DMS 273 treated with DMSO at 0.1 percent for 48 hours (cell line): ENCODE results near the gene MFSD12.
"Not testable (repeated sequence)": the region's sequence is repeated elsewhere in the genome, so short reads cannot be mapped to it uniquely, and the experiment has no call there.

Source experiments
- DNase-seq: peaks from one replicate; lab custom pipeline; 2025; lab: John Stamatoyannopoulos, UW

The MFSD12 gene

DNA sequence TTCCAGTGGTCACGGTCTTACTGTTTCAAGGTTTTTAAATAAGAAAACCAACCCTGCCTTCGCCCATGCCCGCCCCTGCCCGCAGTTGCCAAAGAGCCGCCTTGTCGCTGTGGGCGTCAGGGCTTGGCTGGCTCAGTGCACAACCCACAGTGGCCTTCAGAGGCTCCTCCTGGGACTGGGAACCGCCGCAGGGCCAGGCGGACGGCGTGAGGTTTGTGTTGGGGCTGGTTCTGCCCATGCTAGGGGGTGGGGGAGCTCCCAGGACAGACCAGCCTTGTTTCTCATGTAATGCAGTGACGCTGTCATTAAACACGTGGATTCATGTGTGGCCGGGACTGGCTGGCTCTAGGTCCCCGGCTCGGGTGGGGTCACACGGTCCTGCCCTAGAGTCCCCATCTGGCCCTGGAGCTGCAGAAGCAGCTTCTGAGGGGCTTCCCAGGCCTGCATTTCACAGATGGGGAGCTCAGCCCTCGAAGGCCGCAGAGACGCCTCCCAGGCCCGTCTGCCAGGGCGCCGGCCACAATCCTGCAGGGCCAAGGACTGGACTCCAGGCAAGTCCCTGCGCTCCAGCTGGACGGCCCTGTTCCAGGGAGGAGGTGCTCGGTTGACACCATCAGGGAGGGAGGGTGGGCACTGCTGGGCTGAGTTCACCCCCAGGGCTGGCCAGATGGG is 20.8 kb downstream of the MFSD12 start:
- DNase-seq = no peak

GRCh38 chr19:3535981-3536380 is 21.4 kb downstream of the MFSD12 start:
- DNase-seq = no peak

- DNase-seq = no peak
Observed at GRCh38 chr19:3535563-3535965, 21.8 kb downstream of the MFSD12 start.

DNA sequence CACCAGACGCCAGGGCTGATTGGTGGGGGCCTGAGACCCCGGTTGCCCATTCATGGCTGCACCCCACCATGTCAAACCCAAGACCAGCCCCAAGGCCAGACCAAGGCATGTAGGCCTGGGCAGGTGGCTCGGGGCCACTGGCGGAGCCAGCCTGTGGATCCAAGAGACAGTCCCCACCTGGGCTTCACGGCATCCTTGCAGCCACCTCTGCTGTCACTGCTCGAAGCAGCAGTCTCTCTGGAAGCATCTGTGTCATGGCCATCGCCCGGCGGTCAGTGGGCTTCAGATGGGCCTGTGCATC is 22.2 kb downstream of the MFSD12 start:
- no peak for DNase-seq

- DNase-seq = no peak
Observed at GRCh38 chr19:3534375-3535234, 22.8 kb downstream of the MFSD12 start.

DNA sequence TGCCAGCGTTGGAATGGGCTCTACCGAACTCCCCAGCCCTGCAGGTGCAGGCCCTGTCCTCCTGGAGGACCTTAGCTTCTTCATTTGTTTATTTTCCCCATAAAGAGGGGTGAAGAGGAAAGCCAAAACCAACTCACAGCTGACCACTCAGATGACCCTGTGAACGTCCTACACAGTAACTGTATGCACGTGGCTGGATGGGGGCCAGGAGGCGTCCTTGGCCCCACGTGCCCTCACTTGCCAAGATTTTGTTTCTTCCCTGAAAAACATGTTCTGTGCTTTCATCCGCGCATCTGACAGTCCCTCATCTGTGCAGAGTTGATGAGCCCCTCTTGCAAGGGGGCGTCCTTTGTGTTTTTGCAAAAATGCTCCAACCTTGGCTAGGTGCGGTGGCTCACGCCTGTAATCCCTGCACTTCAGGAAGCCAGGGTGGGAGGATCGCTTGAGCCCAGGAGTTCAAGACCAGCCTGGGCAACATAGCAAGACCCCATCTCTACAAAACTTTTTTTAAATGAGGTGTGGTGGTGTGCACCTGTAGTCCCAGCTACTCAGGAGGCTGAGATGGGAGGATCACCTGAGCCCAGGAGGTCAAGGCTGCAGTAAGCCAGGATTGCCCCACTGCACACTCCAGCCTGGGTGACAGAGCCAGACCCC is 23.7 kb downstream of the MFSD12 start:
- DNase-seq = no peak

DNA sequence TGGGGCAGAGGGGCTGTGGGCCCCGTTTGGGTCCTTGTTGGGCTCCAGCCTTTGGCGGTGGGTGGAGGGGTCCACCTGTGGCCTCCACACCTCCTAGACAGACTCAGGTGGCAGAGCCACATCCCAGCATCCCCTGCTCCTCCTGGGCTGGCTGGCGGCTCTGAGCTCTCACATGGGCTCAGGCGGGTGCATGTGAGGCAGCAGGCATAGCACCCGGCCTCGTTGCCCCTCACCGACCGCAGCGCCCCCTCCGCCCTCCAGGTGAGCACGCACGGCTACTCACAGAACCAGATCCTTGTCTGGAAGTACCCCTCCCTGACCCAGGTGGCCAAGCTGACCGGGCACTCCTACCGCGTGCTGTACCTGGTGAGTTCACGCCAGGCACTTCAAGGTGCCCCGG is 24.4 kb downstream of the MFSD12 start:
- DNase-seq = no peak

GRCh38 chr19:3532154-3532786 is 25.1 kb downstream of the MFSD12 start:
- DNase-seq = no peak

DNA sequence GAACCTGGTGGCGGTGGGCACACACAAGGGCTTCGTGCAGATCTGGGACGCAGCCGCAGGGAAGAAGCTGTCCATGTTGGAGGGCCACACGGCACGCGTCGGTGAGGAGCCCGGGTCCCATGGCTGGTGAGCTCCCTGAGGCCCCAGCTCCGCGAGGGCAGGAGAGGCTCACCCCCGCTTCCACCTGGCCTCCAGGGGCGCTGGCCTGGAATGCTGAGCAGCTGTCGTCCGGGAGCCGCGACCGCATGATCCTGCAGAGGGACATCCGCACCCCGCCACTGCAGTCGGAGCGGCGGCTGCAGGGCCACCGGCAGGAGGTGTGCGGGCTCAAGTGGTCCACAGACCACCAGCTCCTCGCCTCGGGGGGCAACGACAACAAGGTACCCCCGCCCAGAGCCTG is 25.7 kb downstream of the MFSD12 start:
- DNase-seq = no peak

DNA sequence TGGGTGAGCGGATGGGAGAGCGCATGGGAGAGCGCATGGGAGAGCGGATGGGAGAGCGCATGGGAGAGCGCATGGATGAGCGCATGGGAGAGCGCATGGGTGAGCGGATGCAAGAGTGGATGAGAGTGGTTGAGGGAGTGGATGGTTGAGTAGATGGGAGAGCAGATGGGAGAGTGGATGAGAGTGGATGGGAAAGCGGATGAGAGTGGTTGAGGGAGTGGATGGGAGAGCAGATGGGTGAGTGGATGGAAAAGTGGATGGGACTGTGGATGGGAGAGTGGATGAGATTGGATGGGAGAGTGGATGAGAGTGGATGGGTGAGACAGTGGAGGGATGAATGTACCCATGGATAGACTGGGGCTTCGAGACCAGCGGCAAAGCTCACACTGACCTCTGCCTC is 27.0 kb downstream of the MFSD12 start:
- no peak for DNase-seq

- DNase-seq = not testable (repeated sequence)
Observed at GRCh38 chr19:3529299-3529698, 28.1 kb downstream of the MFSD12 start.

DNA sequence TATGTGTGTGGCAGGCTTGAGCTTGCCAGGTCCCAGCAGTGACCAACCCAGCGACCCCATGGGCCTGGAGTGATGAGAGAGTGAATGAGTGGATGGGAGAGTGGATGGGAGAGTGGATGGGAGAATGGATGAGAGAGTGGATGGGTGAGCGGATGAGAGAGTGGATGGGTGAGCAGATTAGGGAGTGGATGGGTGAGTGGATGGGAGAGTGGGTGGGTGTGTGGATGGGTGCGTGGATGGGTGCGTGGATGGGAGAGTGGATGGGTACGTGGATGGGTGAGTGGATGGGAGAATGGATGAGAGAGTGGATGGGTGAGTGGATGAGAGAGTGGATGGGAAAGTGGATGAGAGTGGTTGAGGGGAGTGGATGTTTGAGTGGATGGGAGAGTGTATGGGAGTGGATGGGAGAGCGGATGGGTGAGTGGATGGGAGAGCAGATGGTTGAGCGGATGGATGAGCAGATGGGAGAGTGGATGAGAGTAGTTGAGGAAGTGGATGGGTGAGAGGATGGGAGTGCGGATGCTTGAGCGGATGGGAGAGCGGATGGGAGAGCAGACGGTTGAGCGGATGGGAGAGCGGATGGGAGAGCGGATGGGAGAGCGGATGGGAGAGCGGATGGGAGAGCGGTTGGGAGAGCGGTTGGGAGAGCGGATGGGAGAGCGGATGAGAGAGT is 28.7 kb downstream of the MFSD12 start:
- DNase-seq = no peak

DNA sequence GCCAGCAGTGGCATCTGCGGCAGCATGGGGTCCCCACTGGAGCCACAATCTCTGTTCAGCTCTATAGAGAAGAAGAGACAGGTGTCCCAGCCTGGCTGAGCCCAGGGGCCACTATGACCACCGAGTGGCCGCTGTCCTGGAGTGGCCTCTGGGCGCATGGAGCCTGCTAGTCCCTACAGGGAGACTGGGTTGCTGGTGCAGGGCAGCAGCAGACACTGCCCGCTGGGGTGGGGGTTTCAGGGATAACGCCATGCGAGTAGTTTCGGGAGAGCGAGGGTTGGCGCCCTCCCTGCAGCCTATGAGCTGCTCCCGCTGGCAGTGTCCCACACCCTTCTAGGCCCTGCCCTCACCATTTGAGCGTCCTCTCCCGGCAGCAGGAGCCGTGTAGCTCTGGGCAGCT is 29.3 kb downstream of the MFSD12 start:
- no peak for DNase-seq

DNA sequence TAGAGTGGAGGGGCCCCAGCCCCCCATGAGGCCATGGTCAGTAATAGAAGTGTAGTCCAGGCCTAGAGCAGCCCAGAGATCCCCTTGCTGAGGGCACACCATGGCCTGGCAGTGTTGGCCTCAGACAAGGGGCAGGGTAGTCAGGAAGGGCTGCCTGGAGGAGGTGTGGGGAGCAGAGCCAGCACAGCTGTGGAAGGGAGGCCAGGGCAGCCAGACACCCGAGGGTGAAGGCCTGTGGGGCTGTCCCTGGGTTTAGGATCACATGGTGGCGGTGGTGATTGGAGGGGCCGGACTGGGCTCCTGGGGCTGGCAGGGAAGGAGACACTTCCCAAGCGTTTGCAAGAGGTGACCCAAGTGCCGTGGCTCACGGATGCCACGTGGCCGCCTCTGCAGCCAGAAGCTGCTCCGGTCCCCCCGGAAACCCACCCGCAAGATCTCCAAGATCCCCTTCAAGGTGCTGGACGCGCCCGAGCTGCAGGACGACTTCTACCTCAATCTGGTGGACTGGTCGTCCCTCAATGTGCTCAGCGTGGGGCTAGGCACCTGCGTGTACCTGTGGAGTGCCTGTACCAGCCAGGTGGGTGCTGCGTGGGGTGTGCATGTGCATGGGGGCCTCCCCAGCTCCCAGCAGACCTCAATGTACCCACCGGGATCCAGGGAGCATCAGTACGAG is 30.0 kb downstream of the MFSD12 start:
- no peak for DNase-seq

DNA sequence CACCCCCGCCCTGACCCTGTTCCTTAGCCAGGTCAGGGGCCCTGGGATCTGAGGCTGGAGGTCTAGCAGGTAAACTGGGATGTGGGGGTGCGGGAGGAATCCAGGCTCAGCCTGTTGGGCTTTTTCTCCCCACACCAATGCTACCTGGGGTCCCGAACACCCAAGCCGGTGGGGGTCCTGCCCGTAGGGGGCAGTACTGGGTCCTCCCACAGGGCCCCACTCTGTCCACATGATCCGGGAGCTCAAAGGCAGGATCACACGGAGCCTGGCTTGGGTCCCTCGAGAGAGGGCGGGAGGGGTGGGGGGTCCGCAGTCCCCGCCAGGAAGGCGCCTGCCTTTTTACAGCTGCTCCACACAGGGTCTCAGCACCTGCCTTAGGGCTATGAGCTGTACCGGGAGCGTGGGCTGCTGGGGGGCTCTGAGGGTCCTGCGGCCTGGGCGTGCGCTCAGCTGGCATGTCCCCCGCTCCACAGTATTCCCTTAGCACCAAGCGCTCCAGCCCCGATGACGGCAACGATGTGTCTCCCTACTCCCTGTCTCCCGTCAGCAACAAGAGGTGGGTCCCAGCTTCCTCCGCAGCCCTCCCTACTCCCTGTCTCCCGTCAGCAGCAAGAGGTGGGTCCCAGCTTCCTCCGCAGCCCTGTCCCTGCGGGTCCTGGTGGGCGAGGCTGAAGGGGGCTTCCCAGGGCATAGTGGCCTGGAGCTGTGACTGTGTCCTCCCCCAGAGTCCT is 30.7 kb downstream of the MFSD12 start:
- DNase-seq = no peak

- no peak for DNase-seq
Observed at GRCh38 chr19:3524904-3525451, 32.4 kb downstream of the MFSD12 start.

- no peak for DNase-seq
Observed at GRCh38 chr19:3524078-3524842, 33.1 kb downstream of the MFSD12 start.

- DNase-seq = no peak
Observed at GRCh38 chr19:3523361-3524077, 33.9 kb downstream of the MFSD12 start.
